IMR-90 (cell line): ENCODE measurements around the gene CD180. TPM values are rescaled to one million over a fixed set of nuclear protein-coding genes. Genes with fewer than 3 reads are reported as not detected.

Source experiments
- ATAC-seq: fragments of 200-7000 bp; cut with Tn5 transposase; 2 replicates; pipeline ENCODE4 v1.9.1; 2020; ENCODE audit warnings: low read depth, mild to moderate bottlenecking, moderate library complexity
- BruUV-seq: library from RNA; stranded (reverse); fragments of 400-500 nt; replicated peaks from 2 replicates; lab custom pipeline; 2021; lab: Mats Ljungman, UMichigan
- CTCF ChIA-PET: fragments of 300-600 bp; formaldehyde crosslinking; extraction: SDS; loops from one replicate; lab custom pipeline; 2021; ENCODE audit warnings: antibody characterized with exemption; lab: Yijun Ruan, JAX
- POLR2A ChIA-PET: fragments of 300-600 bp; sonication (Branson Sonifier 250); formaldehyde crosslinking; loops from one replicate; lab custom pipeline; 2022; ENCODE audit warnings: antibody characterized with exemption; ENCODE audit not compliant: unreplicated experiment; lab: Charles Lee
- DNase-seq: peaks from one replicate; pipeline ENCODE4 v3.0.0; 2013
- H2AFZ ChIP-seq: replicated peaks from 2 replicates; pipeline ENCODE3; 2013; ENCODE audit warnings: low read length, mild to moderate bottlenecking; ENCODE audit not compliant: poor library complexity
- H2AK5ac ChIP-seq: 2 replicates; pipeline ENCODE4 v1.6.1; 2013; ENCODE audit warnings: low read depth, low read length, inconsistent platforms
- H2AK9ac ChIP-seq: replicated peaks from 2 replicates; pipeline ENCODE3; 2013; ENCODE audit warnings: mild to moderate bottlenecking, low read depth, low read length, moderate library complexity; ENCODE audit not compliant: poor library complexity
- H2BK120ac ChIP-seq: 2 replicates; pipeline ENCODE4 v1.6.1; 2013; ENCODE audit warnings: low read depth, low read length, inconsistent platforms
- H2BK15ac ChIP-seq: 3 replicates; pipeline ENCODE4 v1.6.1; 2013; ENCODE audit warnings: low read depth, low read length, inconsistent platforms
- H2BK20ac ChIP-seq: 2 replicates; pipeline ENCODE4 v1.6.1; 2013; ENCODE audit warnings: low read depth, mild to moderate bottlenecking, inconsistent platforms, low read length, moderate library complexity
- H2BK5ac ChIP-seq: 2 replicates; pipeline ENCODE4 v1.6.1; 2013; ENCODE audit warnings: mild to moderate bottlenecking, low read depth, low read length, inconsistent platforms; ENCODE audit not compliant: poor library complexity, severe bottlenecking
- H3K14ac ChIP-seq: replicated peaks from 2 replicates; pipeline ENCODE4 v1.6.1; 2013; ENCODE audit warnings: low read depth, low read length, inconsistent platforms
- H3K18ac ChIP-seq: 2 replicates; pipeline ENCODE4 v1.6.1; 2013; ENCODE audit warnings: low read depth, low read length, control low read depth
- H3K23ac ChIP-seq: 2 replicates; pipeline ENCODE4 v1.6.1; 2013; ENCODE audit warnings: low read depth, low read length, inconsistent platforms
- H3K27ac ChIP-seq: 2 replicates; pipeline ENCODE4 v1.5.1; 2013; ENCODE audit warnings: mild to moderate bottlenecking, control low read depth, low read length; ENCODE audit not compliant: insufficient read depth
- H3K27me3 ChIP-seq: 2 replicates; pipeline ENCODE4 v1.6.1; 2013; ENCODE audit warnings: low read length; ENCODE audit not compliant: control insufficient read depth, insufficient read depth
- H3K36me3 ChIP-seq: 2 replicates; pipeline ENCODE4 v1.6.1; 2013; ENCODE audit warnings: low read length, mixed read lengths; ENCODE audit not compliant: control insufficient read depth, insufficient read depth
- H3K4ac ChIP-seq: 2 replicates; pipeline ENCODE4 v1.6.1; 2013; ENCODE audit warnings: low read depth, low read length, inconsistent platforms
- H3K4me1 ChIP-seq: 2 replicates; pipeline ENCODE4 v1.6.1; 2013; ENCODE audit warnings: low read length, mixed read lengths; ENCODE audit not compliant: control insufficient read depth, insufficient read depth
- H3K4me2 ChIP-seq: 2 replicates; pipeline ENCODE4 v1.6.1; 2013; ENCODE audit warnings: low read depth, mild to moderate bottlenecking, control low read depth, low read length, moderate library complexity
- H3K4me3 ChIP-seq: 2 replicates; pipeline ENCODE4 v1.5.1; 2013; ENCODE audit warnings: low read depth, mild to moderate bottlenecking, control low read depth, low read length, moderate library complexity; ENCODE audit not compliant: insufficient read depth
- H3K56ac ChIP-seq: 2 replicates; pipeline ENCODE4 v1.6.1; 2013; ENCODE audit warnings: low read length, inconsistent platforms; ENCODE audit not compliant: insufficient read depth; ENCODE audit errors: extremely low read depth
- H3K79me1 ChIP-seq, 2 experiments: 2 replicates each; pipeline ENCODE4 v1.6.1; 2013; ENCODE audit warnings: low read length in 2 of 2, inconsistent platforms in 1 of 2, low read depth in 1 of 2
- H3K9ac ChIP-seq: 2 replicates; pipeline ENCODE4 v1.6.1; 2013; ENCODE audit warnings: low read depth, low read length, control low read depth
- H3K9me1 ChIP-seq: 2 replicates; pipeline ENCODE4 v1.6.1; 2013; ENCODE audit warnings: low read length, inconsistent platforms; ENCODE audit not compliant: insufficient read depth
- H3K9me3 ChIP-seq: 2 replicates; pipeline ENCODE4 v1.6.1; 2013; ENCODE audit warnings: low read length; ENCODE audit not compliant: control insufficient read depth, insufficient read depth
- H4K20me1 ChIP-seq: 2 replicates; pipeline ENCODE4 v1.6.1; 2013; ENCODE audit warnings: low read length, inconsistent platforms; ENCODE audit not compliant: insufficient read depth
- H4K5ac ChIP-seq: 2 replicates; pipeline ENCODE4 v1.6.1; 2013; ENCODE audit warnings: mild to moderate bottlenecking, low read depth, low read length, control low read depth
- H4K8ac ChIP-seq, 2 experiments: 2 replicates each; pipeline ENCODE4 v1.6.1; 2013; ENCODE audit warnings: low read depth in 2 of 2, low read length in 2 of 2, control low read depth in 1 of 2, inconsistent platforms in 1 of 2
- H4K91ac ChIP-seq: 2 replicates; pipeline ENCODE4 v1.6.1; 2013; ENCODE audit warnings: low read depth, low read length, inconsistent platforms; ENCODE audit not compliant: insufficient read depth
- BHLHE40 ChIP-seq: fragments of 150-350 bp; IDR thresholded peaks from 2 replicates; pipeline ENCODE4 v1.6.1; 2016; ENCODE audit warnings: mild to moderate bottlenecking, low read depth, low read length
- CEBPB ChIP-seq: IDR thresholded peaks from 2 replicates; pipeline ENCODE4 v1.6.1; 2012; ENCODE audit warnings: low read depth, low read length, improper control_type of control experiment
- CHD1 ChIP-seq: IDR thresholded peaks from 2 replicates; pipeline ENCODE4 v1.6.1; 2012; ENCODE audit warnings: low read depth, low read length, improper control_type of control experiment
- MAFK ChIP-seq: IDR thresholded peaks from 2 replicates; pipeline ENCODE4 v1.6.1; 2012; ENCODE audit warnings: low read depth, low read length, improper control_type of control experiment
- MAZ ChIP-seq: IDR thresholded peaks from 2 replicates; pipeline ENCODE4 v1.6.1; 2012; ENCODE audit warnings: low read depth, mild to moderate bottlenecking, low read length, improper control_type of control experiment, moderate library complexity, borderline replicate concordance
- MXI1 ChIP-seq: IDR thresholded peaks from 2 replicates; pipeline ENCODE4 v1.6.1; 2012; ENCODE audit warnings: low read depth, mild to moderate bottlenecking, low read length, moderate library complexity, borderline replicate concordance
- NFE2L2 ChIP-seq: fragments of 150-350 bp; IDR thresholded peaks from 2 replicates; pipeline ENCODE4 v1.6.1; 2016; ENCODE audit warnings: low read depth, mild to moderate bottlenecking, low read length
- RAD21 ChIP-seq: IDR thresholded peaks from 2 replicates; pipeline ENCODE4 v1.6.1; 2012; ENCODE audit warnings: low read length, improper control_type of control experiment
- RCOR1 ChIP-seq: IDR thresholded peaks from 2 replicates; pipeline ENCODE4 v1.6.1; 2012; ENCODE audit warnings: mild to moderate bottlenecking, low read length, improper control_type of control experiment; ENCODE audit not compliant: insufficient replicate concordance
- RFX5 ChIP-seq: IDR thresholded peaks from 2 replicates; pipeline ENCODE4 v1.8.0; 2012; ENCODE audit warnings: low read depth, mild to moderate bottlenecking, low read length, moderate library complexity
- SMC3 ChIP-seq: fragments of 150-350 bp; IDR thresholded peaks from 2 replicates; pipeline ENCODE4 v1.6.1; 2016; ENCODE audit warnings: low read depth, mild to moderate bottlenecking, antibody characterized with exemption, low read length, moderate library complexity
- WGBS, 2 experiments: methylation state at CpG; one replicate each; pipeline versions ENCODE4 v1.1.5 to v1.1.7; 2013; ENCODE audit warnings: missing lambda C conversion rate in 2 of 2; ENCODE audit not compliant: insufficient read length in 1 of 2; ENCODE audit errors: extremely low coverage in 2 of 2; 5-methylcytosine and 5-hydroxymethylcytosine counted together
- dilution Hi-C: fragments of 300-500 bp; cut with HindIII; formaldehyde crosslinking; loops from one replicate; pipeline ENCODE4 v1.14.3; 2018; ENCODE audit warnings: low sequenced_read_pairs; ENCODE audit not compliant: unreplicated experiment
- in situ Hi-C: fragments of 300-500 bp; cut with MboI; formaldehyde crosslinking; loops from 3 replicates; pipeline ENCODE4 v1.14.3; 2019; ENCODE audit warnings: low sequenced_read_pairs, inconsistent platforms, mixed read lengths
- intact Hi-C: fragments of 100-400 bp; cut with micrococcal nuclease; formaldehyde crosslinking; loops from 2 replicates; pipeline ENCODE4 v1.10.0; 2022
- polyA plus RNA-seq, 3 experiments: library from polyadenylated mRNA; depleted of rRNA; stranded (reverse); fragments of >200 nt; gene quantifications; 2 replicates each; pipeline ENCODE4 v1.2.3, GENCODE V29; 2012; ENCODE audit warnings: low replicate concordance in 1 of 3
- total RNA-seq: library from RNA; depleted of rRNA; stranded (reverse); fragments of >200 nt; gene quantifications from 2 replicates; pipeline ENCODE4 v1.2.3, GENCODE V29; 2012
- TF ChIP-seq, protein P1 (sequence below): fragments of 150-350 bp; IDR thresholded peaks from 2 replicates; pipeline ENCODE4 v1.6.1; 2016; ENCODE audit warnings: low read depth, mild to moderate bottlenecking, low read length, moderate library complexity, borderline replicate concordance
- TF ChIP-seq, protein P2 (sequence below): conservative IDR thresholded peaks from 2 replicates; pipeline ENCODE4 v1.5.1; 2012; ENCODE audit warnings: mild to moderate bottlenecking, low read depth, low read length, improper control_type of control experiment

Gene CD180
- total and polyA plus RNA-seq, 2 of the 4 experiments (the other 2 are of a cell fraction): not detected

GRCh38 chr5:67190861-67191260 lies 5.7 kb downstream of the CD180 start:
- Histone ChIP-seq H3K4ac (no peak overlapping the region), H3K4me1 (no peaks in the 10 kb centered on the region), H2AK5ac (no peak overlapping the region), H3K14ac (no peak overlapping the region), H3K23ac (no peak overlapping the region), H2BK120ac (no peak overlapping the region), H3K27ac (no peak overlapping the region), H3K18ac (no peak overlapping the region), H3K4me2 (no peak overlapping the region), H4K8ac (no peak overlapping the region), H3K9ac (no peak overlapping the region), H4K5ac (no peak overlapping the region), H2AFZ (no peak overlapping the region), H2AK9ac (no peak overlapping the region), H3K36me3 (no peaks in the 10 kb centered on the region), H3K56ac (no peak overlapping the region), H3K79me1 (no peaks in the 10 kb centered on the region), H3K4me3 (no peak overlapping the region), H2BK20ac (no peak overlapping the region), H3K9me1 (no peaks in the 10 kb centered on the region; the same call in 1 of the 2 replicates), H4K91ac (no peak overlapping the region), H4K20me1 (no peaks in the 10 kb centered on the region), H2BK15ac (no peak overlapping the region), H3K9me3 (0 out of 2 replicates have a peak, but pooled peaks cover 2% of the 10 kb centered on the region), H3K27me3 (no peaks in the 10 kb centered on the region), H2BK5ac (no peak overlapping the region)
- WGBS, 2 experiments: 72% methylated on average over 3 of the region's 5 CpGs; no CpG with 5 or more reads in 1 of the 2 experiments
- ATAC-seq: no peak
- CTCF ChIA-PET: no interaction called here
- in situ Hi-C loops: no loop called here
- no TSS peak for BruUV-seq
- POLR2A ChIA-PET: no interaction called here
- DNase-seq: no peak
- intact Hi-C loops: no loop called here
- TF ChIP-seq NFE2L2 (no peak), BHLHE40 (no peak), RFX5 (no peak), MXI1 (no peak), MAZ (no peak), MAFK (no peak), CEBPB (no peak), SMC3 (no peak), RAD21 (no peak), CHD1 (no peak), RCOR1 (no peak)
- TF ChIP-seq, protein P1, sequence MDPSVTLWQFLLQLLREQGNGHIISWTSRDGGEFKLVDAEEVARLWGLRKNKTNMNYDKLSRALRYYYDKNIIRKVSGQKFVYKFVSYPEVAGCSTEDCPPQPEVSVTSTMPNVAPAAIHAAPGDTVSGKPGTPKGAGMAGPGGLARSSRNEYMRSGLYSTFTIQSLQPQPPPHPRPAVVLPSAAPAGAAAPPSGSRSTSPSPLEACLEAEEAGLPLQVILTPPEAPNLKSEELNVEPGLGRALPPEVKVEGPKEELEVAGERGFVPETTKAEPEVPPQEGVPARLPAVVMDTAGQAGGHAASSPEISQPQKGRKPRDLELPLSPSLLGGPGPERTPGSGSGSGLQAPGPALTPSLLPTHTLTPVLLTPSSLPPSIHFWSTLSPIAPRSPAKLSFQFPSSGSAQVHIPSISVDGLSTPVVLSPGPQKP: no peak
- TF ChIP-seq, protein P2, sequence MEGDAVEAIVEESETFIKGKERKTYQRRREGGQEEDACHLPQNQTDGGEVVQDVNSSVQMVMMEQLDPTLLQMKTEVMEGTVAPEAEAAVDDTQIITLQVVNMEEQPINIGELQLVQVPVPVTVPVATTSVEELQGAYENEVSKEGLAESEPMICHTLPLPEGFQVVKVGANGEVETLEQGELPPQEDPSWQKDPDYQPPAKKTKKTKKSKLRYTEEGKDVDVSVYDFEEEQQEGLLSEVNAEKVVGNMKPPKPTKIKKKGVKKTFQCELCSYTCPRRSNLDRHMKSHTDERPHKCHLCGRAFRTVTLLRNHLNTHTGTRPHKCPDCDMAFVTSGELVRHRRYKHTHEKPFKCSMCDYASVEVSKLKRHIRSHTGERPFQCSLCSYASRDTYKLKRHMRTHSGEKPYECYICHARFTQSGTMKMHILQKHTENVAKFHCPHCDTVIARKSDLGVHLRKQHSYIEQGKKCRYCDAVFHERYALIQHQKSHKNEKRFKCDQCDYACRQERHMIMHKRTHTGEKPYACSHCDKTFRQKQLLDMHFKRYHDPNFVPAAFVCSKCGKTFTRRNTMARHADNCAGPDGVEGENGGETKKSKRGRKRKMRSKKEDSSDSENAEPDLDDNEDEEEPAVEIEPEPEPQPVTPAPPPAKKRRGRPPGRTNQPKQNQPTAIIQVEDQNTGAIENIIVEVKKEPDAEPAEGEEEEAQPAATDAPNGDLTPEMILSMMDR: no peak
- dilution Hi-C loops: no loop called here
